HEK293 (cell line): ENCODE results near the gene IQCF2.
"Not testable (repeated sequence)": the region's sequence is repeated elsewhere in the genome, so short reads cannot be mapped to it uniquely, and the experiment has no call there.

ENCODE experiments used
- CTCF ChIA-PET: fragments of 350-600 bp; formaldehyde crosslinking; extraction: SDS; loops from one replicate; lab custom pipeline; 2021; ENCODE audit warnings: antibody characterized with exemption; lab: Yijun Ruan, JAX
- POLR2A ChIA-PET: fragments of 300-600 bp; formaldehyde crosslinking; extraction: SDS; loops from one replicate; lab custom pipeline; 2020; ENCODE audit warnings: antibody characterized with exemption, inconsistent platforms; lab: Yijun Ruan, JAX
- H3K27ac ChIP-seq: fragments of 200-500 bp; sonication (Bioruptor generic); 2 replicates; pipeline ENCODE4 v1.5.1; 2014; ENCODE audit warnings: low read depth, low read length, control low read depth, inconsistent platforms; ENCODE audit errors: extremely low read depth
- H3K36me3 ChIP-seq, 2 experiments: fragments of 200-500 bp in 1 of 2; sonication (Bioruptor generic) in 1 of 2; 1 replicate in 1 of 2; 2 replicates in 1 of 2; pipeline ENCODE4 v1.5.1; 2014 to 2017; ENCODE audit warnings: inconsistent platforms in 2 of 2, low read length in 2 of 2; ENCODE audit not compliant: control insufficient read depth in 2 of 2, insufficient read depth in 1 of 2
- H3K4me1 ChIP-seq: fragments of 200-500 bp; sonication (Bioruptor generic); 2 replicates; pipeline ENCODE4 v1.5.1; 2014; ENCODE audit warnings: mild to moderate bottlenecking, low read length, inconsistent platforms; ENCODE audit not compliant: control insufficient read depth, insufficient read depth
- H3K4me3 ChIP-seq: 2 replicates; pipeline ENCODE4 v1.5.1; 2011; ENCODE audit warnings: low read depth, mild to moderate bottlenecking, control low read depth, low read length, moderate library complexity
- H3K9me3 ChIP-seq: fragments of 200-500 bp; sonication (Bioruptor generic); 2 replicates; pipeline ENCODE4 v1.5.1; 2014; ENCODE audit warnings: low read depth, low read length, inconsistent platforms; ENCODE audit not compliant: control insufficient read depth, insufficient read depth
- BCL11A ChIP-seq: fragments of 450-650 bp; formaldehyde crosslinking; IDR thresholded peaks from 2 replicates; pipeline ENCODE4 v1.5.1; 2016; ENCODE audit warnings: low read depth, missing biosample characterization, missing genetic modification characterization
- BCL11B ChIP-seq: fragments of 450-650 bp; formaldehyde crosslinking; IDR thresholded peaks from 2 replicates; pipeline ENCODE4 v1.5.1; 2016; ENCODE audit warnings: low read depth, missing biosample characterization, missing genetic modification characterization
- EGR2 ChIP-seq: fragments of 450-650 bp; formaldehyde crosslinking; IDR thresholded peaks from 2 replicates; pipeline ENCODE4 v1.5.1; 2016; ENCODE audit warnings: low read depth, missing biosample characterization, missing genetic modification characterization
- KLF1 ChIP-seq: fragments of 450-650 bp; formaldehyde crosslinking; IDR thresholded peaks from 2 replicates; pipeline ENCODE4 v1.5.1; 2016; ENCODE audit warnings: missing biosample characterization, missing genetic modification characterization
- SP2 ChIP-seq: fragments of 450-650 bp; formaldehyde crosslinking; IDR thresholded peaks from 2 replicates; pipeline ENCODE4 v1.5.1; 2016; ENCODE audit warnings: missing biosample characterization, missing genetic modification characterization
- ZBTB20 ChIP-seq: fragments of 450-650 bp; formaldehyde crosslinking; IDR thresholded peaks from 2 replicates; pipeline ENCODE4 v1.5.1; 2016; ENCODE audit warnings: missing biosample characterization, missing genetic modification characterization
- ZFHX2 ChIP-seq: fragments of 450-650 bp; formaldehyde crosslinking; conservative IDR thresholded peaks from 2 replicates; pipeline ENCODE4 v1.5.1; 2016; ENCODE audit warnings: missing biosample characterization, missing genetic modification characterization
- ZFP37 ChIP-seq: fragments of 450-650 bp; formaldehyde crosslinking; IDR thresholded peaks from 2 replicates; pipeline ENCODE4 v1.5.1; 2016; ENCODE audit warnings: missing biosample characterization, missing genetic modification characterization
- ZNF16 ChIP-seq: fragments of 450-650 bp; formaldehyde crosslinking; IDR thresholded peaks from 2 replicates; pipeline ENCODE4 v1.5.1; 2016; ENCODE audit warnings: low read depth, missing biosample characterization, missing genetic modification characterization
- ZNF239 ChIP-seq: fragments of 450-650 bp; formaldehyde crosslinking; IDR thresholded peaks from 2 replicates; pipeline ENCODE4 v1.5.1; 2016; ENCODE audit warnings: missing biosample characterization, missing genetic modification characterization
- ZNF423 ChIP-seq: fragments of 450-650 bp; formaldehyde crosslinking; IDR thresholded peaks from 2 replicates; pipeline ENCODE4 v1.5.1; 2016; ENCODE audit warnings: missing biosample characterization, missing genetic modification characterization
- ZNF629 ChIP-seq: fragments of 450-650 bp; formaldehyde crosslinking; IDR thresholded peaks from 2 replicates; pipeline ENCODE4 v1.5.1; 2017; ENCODE audit warnings: missing biosample characterization, missing genetic modification characterization
- ZSCAN16 ChIP-seq: fragments of 450-650 bp; formaldehyde crosslinking; IDR thresholded peaks from 2 replicates; pipeline ENCODE4 v1.5.1; 2016; ENCODE audit warnings: missing biosample characterization, missing genetic modification characterization
- TF ChIP-seq, protein P1 (sequence below): fragments of 450-650 bp; formaldehyde crosslinking; IDR thresholded peaks from 2 replicates; pipeline ENCODE4; 2016; ENCODE audit warnings: missing biosample characterization, missing genetic modification characterization
- TF ChIP-seq, protein P2 (sequence below): fragments of 450-650 bp; formaldehyde crosslinking; IDR thresholded peaks from 2 replicates; pipeline ENCODE4 v1.5.1; 2017; ENCODE audit warnings: missing biosample characterization, missing genetic modification characterization
- TF ChIP-seq, protein P3 (sequence below): fragments of 450-650 bp; formaldehyde crosslinking; IDR thresholded peaks from 2 replicates; pipeline ENCODE4 v1.5.1; 2017; ENCODE audit warnings: missing biosample characterization, missing genetic modification characterization

IQCF2 gene

DNA sequence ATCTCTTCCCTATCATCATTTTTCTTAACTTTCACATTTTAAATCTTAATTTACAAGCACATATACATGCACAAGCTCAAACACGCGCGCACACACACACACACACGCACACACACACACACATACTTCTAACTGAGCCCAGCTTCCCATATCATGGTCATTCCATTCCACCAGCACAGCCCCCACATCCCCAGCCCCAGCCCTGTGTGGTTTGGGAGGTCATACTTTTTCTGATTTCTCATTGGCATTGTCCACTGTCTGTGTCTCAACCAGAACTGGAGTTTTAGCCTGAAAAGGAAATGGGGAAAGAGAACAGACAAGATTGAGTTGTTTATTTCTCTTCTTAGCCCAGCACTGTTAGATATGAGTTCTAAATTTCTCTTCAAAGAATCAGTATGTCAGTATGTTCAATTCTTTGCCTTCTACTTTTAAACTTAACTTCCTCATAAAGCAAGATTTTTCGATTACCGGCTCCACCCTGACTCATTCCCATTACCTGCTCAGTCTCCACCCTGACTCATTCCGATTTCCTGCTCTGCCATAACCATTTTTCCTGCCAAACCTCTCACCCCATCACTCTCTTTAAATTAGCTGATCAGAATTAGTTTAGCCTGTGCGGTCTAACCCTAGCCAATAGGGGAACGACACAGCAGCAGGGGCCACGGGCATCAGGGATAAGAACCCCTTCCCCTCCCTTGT lies 35.3 kb downstream of the IQCF2 start (continued):
- TF ChIP-seq ZNF16 (tag by site-specific recombination) (no peak), ZFP37 (tag by site-specific recombination) (no peak), ZNF423 (no peak)

DNA sequence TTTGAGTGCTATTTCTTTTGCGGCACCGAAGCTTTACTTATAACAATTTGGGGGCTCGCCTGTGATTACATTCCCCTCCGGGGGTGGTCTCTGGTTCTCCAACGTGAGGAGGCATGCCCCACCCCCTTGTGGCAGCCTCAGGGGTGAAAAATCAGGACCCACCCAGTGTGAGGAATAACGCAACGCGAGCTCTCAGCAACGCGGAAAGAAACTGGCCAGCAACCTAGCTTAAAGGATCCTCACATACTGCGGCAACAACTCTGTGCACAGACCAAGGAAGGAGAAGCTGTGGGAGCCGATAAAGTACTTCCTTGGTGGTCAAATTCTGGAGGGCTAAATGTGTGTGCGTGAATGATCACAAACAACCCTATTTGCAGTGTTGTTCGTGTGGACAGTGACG lies 36.0 kb downstream of the IQCF2 start:
- no peak for TF ChIP-seq BCL11B
- no peak for TF ChIP-seq BCL11A
- TF ChIP-seq, protein P1, sequence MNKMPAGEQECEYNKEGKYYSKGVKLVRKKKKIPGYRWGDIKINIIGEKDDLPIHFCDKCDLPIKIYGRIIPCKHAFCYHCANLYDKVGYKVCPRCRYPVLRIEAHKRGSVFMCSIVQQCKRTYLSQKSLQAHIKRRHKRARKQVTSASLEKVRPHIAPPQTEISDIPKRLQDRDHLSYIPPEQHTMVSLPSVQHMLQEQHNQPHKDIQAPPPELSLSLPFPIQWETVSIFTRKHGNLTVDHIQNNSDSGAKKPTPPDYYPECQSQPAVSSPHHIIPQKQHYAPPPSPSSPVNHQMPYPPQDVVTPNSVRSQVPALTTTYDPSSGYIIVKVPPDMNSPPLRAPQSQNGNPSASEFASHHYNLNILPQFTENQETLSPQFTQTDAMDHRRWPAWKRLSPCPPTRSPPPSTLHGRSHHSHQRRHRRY: no peak
- no peak for TF ChIP-seq ZSCAN16 (tag by site-specific recombination)
- TF ChIP-seq, protein P2, sequence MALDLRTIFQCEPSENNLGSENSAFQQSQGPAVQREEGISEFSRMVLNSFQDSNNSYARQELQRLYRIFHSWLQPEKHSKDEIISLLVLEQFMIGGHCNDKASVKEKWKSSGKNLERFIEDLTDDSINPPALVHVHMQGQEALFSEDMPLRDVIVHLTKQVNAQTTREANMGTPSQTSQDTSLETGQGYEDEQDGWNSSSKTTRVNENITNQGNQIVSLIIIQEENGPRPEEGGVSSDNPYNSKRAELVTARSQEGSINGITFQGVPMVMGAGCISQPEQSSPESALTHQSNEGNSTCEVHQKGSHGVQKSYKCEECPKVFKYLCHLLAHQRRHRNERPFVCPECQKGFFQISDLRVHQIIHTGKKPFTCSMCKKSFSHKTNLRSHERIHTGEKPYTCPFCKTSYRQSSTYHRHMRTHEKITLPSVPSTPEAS (tag by site-specific recombination): no peak
- no peak for TF ChIP-seq ZNF239 (tag by site-specific recombination)
- H3K36me3 ChIP-seq: no peaks in the 10 kb centered on the region
- ChIA-PET POLR2A (no interaction called here), CTCF (no interaction called here)
- H3K4me1 ChIP-seq: no peaks in the 10 kb centered on the region
- H3K27ac ChIP-seq: no peak overlapping the region
- no peaks in the 10 kb centered on the region for H3K9me3 ChIP-seq
- H3K4me3 ChIP-seq: no peak overlapping the region

DNA sequence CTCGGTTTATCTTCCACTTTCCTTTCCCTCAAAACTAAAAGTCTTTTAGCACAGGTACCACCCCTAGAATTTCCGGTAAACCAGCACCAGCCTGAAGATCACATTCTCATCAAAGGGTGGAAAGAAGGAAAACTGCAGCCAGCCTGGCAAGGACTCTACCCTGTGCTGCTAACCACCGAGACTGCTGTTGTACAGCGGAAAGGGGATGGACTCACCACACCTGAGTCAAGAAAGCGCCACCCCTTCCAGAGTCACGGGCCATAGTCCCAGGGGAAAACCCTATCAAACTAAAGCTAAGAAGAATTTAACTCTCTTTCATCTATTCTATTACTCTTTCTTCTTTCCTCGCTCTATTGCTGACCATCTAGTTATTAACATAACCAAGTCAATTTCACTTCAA lies 38.6 kb downstream of the IQCF2 start:
- H3K27ac ChIP-seq, H3K9me3 ChIP-seq, H3K4me3 ChIP-seq, H3K4me1 ChIP-seq, H3K36me3 ChIP-seq, CTCF ChIA-PET, POLR2A ChIA-PET: not testable (repeated sequence)

DNA sequence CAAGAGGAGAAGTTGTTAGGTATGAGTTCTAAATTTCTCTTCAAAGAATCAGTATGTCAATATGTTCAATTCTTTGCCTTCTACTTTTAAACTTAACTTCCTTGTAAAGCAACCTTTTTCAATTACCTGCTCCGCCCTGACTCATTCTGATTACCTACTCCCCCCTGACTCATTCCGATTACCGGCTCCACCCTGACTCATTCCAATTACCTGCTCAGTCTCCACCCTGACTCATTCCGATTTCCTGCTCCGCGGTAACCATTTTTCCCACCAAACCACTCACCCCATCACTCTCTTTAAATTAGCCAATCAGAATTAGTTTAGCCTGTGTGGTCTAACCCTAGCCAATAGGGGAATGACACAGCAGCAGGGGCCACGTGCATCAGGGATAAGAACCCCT lies 40.9 kb downstream of the IQCF2 start:
- H3K4me1 ChIP-seq, H3K36me3 ChIP-seq, H3K9me3 ChIP-seq, H3K27ac ChIP-seq, H3K4me3 ChIP-seq, POLR2A ChIA-PET, CTCF ChIA-PET: not testable (repeated sequence)
- TF ChIP-seq ZNF629 (tag by site-specific recombination): 0 out of 2 replicates have a peak, but pooled peaks have one; percentile 28
- TF ChIP-seq SP2 (tag by site-specific recombination): 0 out of 2 replicates have a peak, but pooled peaks have one; percentile 9
- TF ChIP-seq ZBTB20 (tag by site-specific recombination): 0 out of 2 replicates have a peak, but pooled peaks have one; percentile 30
- TF ChIP-seq KLF1: peak; percentile 50; the same call in 1 of the 2 replicates

DNA sequence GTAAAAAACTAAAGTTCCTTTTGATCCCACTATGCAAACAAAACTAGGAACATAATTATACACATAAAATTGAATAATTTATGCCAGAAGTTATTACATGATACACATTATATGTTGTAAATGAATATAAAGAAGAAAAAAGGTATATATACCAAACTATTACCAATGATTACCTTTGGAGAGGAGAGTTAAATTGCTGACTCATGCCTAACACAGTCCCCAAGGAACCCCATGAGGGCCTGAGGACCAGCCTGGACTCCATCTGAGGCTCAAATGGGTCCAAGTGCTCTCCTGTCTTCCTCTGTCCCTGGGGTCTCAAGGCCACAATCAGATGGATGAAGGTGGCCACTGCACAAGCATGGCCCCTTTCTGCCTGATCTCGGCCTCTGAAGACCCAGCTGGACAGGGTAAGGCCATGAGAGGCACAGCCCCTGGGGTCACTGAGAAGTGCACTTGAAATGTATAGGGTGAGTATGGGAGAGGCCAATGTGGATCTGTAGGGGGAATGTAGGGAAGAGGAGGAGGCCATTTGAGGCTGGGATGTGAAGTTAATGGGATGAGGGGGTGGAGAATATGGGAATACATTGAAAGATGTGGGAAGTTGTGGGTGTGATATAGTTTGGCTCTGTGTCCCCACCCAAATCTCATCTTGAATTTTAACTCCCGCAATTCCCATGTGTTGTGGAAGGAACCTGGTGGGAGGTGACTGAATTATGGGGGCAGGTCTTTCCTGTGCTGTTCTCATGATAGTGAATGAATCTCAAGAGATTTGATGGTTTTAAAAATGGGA lies 42.8 kb downstream of the IQCF2 start:
- POLR2A ChIA-PET: no interaction called here
- TF ChIP-seq EGR2: 0 out of 2 replicates have a peak, but pooled peaks have one; percentile 51
- TF ChIP-seq, protein P3, sequence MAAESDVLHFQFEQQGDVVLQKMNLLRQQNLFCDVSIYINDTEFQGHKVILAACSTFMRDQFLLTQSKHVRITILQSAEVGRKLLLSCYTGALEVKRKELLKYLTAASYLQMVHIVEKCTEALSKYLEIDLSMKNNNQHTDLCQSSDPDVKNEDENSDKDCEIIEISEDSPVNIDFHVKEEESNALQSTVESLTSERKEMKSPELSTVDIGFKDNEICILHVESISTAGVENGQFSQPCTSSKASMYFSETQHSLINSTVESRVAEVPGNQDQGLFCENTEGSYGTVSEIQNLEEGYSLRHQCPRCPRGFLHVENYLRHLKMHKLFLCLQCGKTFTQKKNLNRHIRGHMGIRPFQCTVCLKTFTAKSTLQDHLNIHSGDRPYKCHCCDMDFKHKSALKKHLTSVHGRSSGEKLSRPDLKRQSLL (tag by site-specific recombination): no peak
- TF ChIP-seq ZFHX2: peak; percentile 57
- H3K27ac ChIP-seq: no peak overlapping the region
- CTCF ChIA-PET: no interaction called here
- no peaks in the 10 kb centered on the region for H3K36me3 ChIP-seq
- H3K9me3 ChIP-seq: no peaks in the 10 kb centered on the region
- no peak overlapping the region for H3K4me3 ChIP-seq
- no peaks in the 10 kb centered on the region for H3K4me1 ChIP-seq
